HepG2 (cell line): Measurements from ENCODE around the gene C14orf93. TPM values are rescaled to one million over a fixed set of nuclear protein-coding genes. Genes with fewer than 3 reads are reported as not detected.

Experiments used
- CEBPG ChIP-seq: IDR thresholded peaks from 2 replicates; pipeline ENCODE4 v1.6.1; 2016
- CREM ChIP-seq, 2 experiments: sonication (generic) in 1 of 2; formaldehyde crosslinking in 1 of 2; IDR thresholded peaks; 2 replicates each; pipeline versions ENCODE4 v1.4.0 to v1.6.1; 2016 to 2020; ENCODE audit warnings: antibody characterized with exemption in 1 of 2, mild to moderate bottlenecking in 1 of 2, missing genetic modification reagents in 1 of 2
- GLI4 ChIP-seq: sonication (generic); formaldehyde crosslinking; IDR thresholded peaks from 2 replicates; pipeline ENCODE4 v1.5.1; 2020; ENCODE audit warnings: missing genetic modification reagents, mild to moderate bottlenecking, moderate library complexity, borderline replicate concordance
- MED13 ChIP-seq: sonication (generic); formaldehyde crosslinking; IDR thresholded peaks from 2 replicates; pipeline ENCODE4 v1.5.0; 2020; ENCODE audit warnings: missing genetic modification reagents
- MTERF4 ChIP-seq: sonication (generic); formaldehyde crosslinking; IDR thresholded peaks from 2 replicates; pipeline ENCODE4 v1.8.0; 2023; ENCODE audit warnings: mild to moderate bottlenecking, missing genetic modification reagents
- MTF2 ChIP-seq: sonication (generic); formaldehyde crosslinking; IDR thresholded peaks from 2 replicates; pipeline ENCODE4 v1.5.0; 2020; ENCODE audit warnings: missing genetic modification reagents, borderline replicate concordance
- WIZ ChIP-seq: sonication (generic); formaldehyde crosslinking; IDR thresholded peaks from 2 replicates; pipeline ENCODE4 v1.5.1; 2020; ENCODE audit warnings: mild to moderate bottlenecking, missing genetic modification reagents
- ZNF550 ChIP-seq: sonication (generic); formaldehyde crosslinking; IDR thresholded peaks from 2 replicates; pipeline ENCODE4 v1.4.0; 2020; ENCODE audit warnings: mild to moderate bottlenecking, missing genetic modification reagents, borderline replicate concordance
- ZSCAN25 ChIP-seq: sonication (generic); formaldehyde crosslinking; IDR thresholded peaks from 2 replicates; pipeline ENCODE4 v1.8.0; 2022; ENCODE audit warnings: mild to moderate bottlenecking, missing genetic modification reagents
- polyA plus RNA-seq, 8 experiments: library from polyadenylated mRNA; depleted of rRNA in 3 of 8; stranded (reverse) in 7 of 8; unstranded in 1 of 8; fragments of >200 nt; fragmentation: Illumina TruSeq in 4 of 8; extraction: Trizol in 4 of 8; gene quantifications; 2 replicates each; pipeline versions ENCODE4 v1.2.1 to v1.2.3, GENCODE V29; 2011 to 2016; ENCODE audit warnings: low read depth in 4 of 8, missing spikeins in 1 of 8, mixed read lengths in 1 of 8; ENCODE audit not compliant: insufficient read depth in 1 of 8
- total RNA-seq, 5 experiments: library from RNA; depleted of rRNA; stranded (reverse); fragments of >200 nt; fragmentation: Illumina TruSeq; extraction: Trizol; gene quantifications; 2 replicates each; pipeline ENCODE4 v1.2.3, GENCODE V29; 2016; ENCODE audit warnings: low read depth in 1 of 5
- TF ChIP-seq, protein P1 (sequence below), 2 experiments: sonication (generic) in 1 of 2; formaldehyde crosslinking in 1 of 2; IDR thresholded peaks; 2 replicates each; pipeline versions ENCODE4 v1.6.1 to v1.9.0; 2014 to 2022; ENCODE audit warnings: antibody characterized with exemption in 1 of 2, borderline replicate concordance in 1 of 2, inconsistent platforms in 1 of 2, low read depth in 1 of 2, missing genetic modification reagents in 1 of 2
- TF ChIP-seq, protein P2 (sequence below): sonication (generic); formaldehyde crosslinking; IDR thresholded peaks from 2 replicates; pipeline ENCODE4 v1.4.0; 2020; ENCODE audit warnings: mild to moderate bottlenecking, missing genetic modification reagents

C14orf93 gene
- total and polyA plus RNA-seq, 2 of the 13 experiments (the other 11 are each of a cell fraction or from before 2014, with no cell fraction given), result 11.4 to 22.5 TPM

- TF ChIP-seq ZSCAN25 (no peak; the same call in 1 of the 2 replicates), CREM (IDR thresholded peaks at IDR 0.05) (peak; percentile 100), CREM (CRISPR knock-in tag; IDR thresholded peaks at IDR 0.05) (peak; percentile 61; the same call in 1 of the 2 replicates), ZNF550 (CRISPR knock-in tag) (peak; percentile 79; the same call in 1 of the 2 replicates), MED13 (CRISPR knock-in tag) (peak; percentile 69), MTF2 (CRISPR knock-in tag) (0 out of 2 replicates have a peak, but pooled peaks have one; percentile 20), GLI4 (CRISPR knock-in tag) (peak; percentile 65; the same call in 1 of the 2 replicates), CEBPG (CRISPR knock-in tag) (peak; percentile 97), MTERF4 (CRISPR knock-in tag) (peak; percentile 54; the same call in 1 of the 2 replicates), WIZ (peak; percentile 96)
- TF ChIP-seq, protein P1, sequence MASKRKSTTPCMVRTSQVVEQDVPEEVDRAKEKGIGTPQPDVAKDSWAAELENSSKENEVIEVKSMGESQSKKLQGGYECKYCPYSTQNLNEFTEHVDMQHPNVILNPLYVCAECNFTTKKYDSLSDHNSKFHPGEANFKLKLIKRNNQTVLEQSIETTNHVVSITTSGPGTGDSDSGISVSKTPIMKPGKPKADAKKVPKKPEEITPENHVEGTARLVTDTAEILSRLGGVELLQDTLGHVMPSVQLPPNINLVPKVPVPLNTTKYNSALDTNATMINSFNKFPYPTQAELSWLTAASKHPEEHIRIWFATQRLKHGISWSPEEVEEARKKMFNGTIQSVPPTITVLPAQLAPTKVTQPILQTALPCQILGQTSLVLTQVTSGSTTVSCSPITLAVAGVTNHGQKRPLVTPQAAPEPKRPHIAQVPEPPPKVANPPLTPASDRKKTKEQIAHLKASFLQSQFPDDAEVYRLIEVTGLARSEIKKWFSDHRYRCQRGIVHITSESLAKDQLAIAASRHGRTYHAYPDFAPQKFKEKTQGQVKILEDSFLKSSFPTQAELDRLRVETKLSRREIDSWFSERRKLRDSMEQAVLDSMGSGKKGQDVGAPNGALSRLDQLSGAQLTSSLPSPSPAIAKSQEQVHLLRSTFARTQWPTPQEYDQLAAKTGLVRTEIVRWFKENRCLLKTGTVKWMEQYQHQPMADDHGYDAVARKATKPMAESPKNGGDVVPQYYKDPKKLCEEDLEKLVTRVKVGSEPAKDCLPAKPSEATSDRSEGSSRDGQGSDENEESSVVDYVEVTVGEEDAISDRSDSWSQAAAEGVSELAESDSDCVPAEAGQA (IDR thresholded peaks at IDR 0.05; ENCODE audit: low read depth), result peak; percentile 100
- TF ChIP-seq, protein P1 (CRISPR knock-in tag; IDR thresholded peaks at IDR 0.05; ENCODE audit: borderline replicate concordance), result 0 out of 2 replicates have a peak, but pooled peaks have one; percentile 55
- TF ChIP-seq, protein P2, sequence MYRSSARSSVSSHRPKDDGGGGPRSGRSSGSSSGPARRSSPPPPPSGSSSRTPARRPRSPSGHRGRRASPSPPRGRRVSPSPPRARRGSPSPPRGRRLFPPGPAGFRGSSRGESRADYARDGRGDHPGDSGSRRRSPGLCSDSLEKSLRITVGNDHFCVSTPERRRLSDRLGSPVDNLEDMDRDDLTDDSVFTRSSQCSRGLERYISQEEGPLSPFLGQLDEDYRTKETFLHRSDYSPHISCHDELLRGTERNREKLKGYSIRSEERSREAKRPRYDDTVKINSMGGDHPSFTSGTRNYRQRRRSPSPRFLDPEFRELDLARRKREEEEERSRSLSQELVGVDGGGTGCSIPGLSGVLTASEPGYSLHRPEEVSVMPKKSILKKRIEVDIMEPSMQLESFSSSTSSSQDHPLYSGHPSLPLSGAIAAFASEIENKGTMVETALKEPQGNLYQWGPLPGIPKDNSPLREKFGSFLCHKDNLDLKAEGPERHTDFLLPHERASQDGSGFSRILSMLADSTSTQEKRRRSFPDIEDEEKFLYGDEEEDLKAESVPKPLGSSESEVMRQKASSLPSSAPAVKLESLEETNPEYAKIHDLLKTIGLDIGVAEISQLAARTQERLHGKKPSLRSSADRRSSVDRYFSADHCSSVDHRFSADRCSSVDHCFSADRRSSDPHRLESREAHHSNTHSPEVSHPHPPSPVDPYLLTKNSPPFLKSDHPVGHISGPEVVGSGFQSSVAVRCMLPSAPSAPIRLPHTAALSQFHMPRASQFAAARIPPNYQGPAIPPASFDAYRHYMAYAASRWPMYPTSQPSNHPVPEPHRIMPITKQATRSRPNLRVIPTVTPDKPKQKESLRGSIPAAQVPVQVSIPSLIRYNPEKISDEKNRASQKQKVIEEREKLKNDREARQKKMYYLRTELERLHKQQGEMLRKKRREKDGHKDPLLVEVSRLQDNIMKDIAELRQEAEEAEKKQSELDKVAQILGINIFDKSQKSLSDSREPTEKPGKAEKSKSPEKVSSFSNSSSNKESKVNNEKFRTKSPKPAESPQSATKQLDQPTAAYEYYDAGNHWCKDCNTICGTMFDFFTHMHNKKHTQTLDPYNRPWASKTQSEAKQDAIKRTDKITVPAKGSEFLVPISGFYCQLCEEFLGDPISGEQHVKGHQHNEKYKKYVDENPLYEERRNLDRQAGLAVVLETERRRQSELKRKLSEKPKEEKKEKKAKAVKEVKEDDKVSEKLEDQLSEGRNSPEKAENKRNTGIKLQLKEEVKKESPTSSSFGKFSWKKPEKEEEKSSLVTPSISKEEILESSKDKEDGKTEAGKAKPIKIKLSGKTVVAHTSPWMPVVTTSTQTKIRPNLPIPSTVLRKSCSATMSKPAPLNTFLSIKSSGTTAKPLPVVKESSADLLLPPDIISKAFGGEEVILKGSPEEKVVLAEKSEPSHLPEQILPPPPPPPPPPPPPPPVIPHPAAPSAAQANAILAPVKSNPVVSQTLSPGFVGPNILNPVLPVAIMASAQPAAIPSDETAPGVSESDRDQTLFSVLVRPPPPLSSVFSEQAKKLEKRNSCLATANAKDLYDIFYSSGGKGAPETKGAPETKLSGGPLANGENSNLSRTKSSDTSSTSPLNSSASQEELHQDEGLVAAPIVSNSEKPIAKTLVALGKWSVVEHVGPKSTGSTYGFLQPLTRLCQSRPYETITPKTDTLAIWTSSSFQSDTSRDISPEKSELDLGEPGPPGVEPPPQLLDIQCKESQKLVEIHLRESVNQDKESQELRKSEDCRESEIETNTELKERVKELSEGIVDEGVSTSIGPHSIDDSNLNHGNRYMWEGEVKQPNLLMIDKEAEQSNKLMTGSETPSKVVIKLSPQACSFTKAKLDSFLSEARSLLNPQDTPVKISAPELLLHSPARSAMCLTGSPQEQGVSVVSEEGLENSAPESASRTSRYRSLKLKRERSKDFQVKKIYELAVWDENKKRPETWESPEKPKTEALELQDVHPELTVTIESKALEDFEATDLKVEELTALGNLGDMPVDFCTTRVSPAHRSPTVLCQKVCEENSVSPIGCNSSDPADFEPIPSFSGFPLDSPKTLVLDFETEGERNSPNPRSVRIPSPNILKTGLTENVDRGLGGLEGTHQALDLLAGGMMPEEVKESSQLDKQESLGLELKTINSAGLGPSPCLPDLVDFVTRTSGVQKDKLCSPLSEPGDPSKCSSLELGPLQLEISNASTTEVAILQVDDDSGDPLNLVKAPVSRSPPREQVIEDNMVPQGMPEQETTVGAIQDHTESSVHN (CRISPR knock-in tag), result peak; percentile 51; the same call in 1 of the 2 replicates
Measured at GRCh38 chr14:23034498-23035302, 24.8 kb upstream of the C14orf93 start, which contains the start of gene PSMB5 (continued).
